H1 (cell line): Measurements from ENCODE around the gene OPCML. TPM values are rescaled to one million over a fixed set of nuclear protein-coding genes. Genes with fewer than 3 reads are reported as not detected.

Experiments
- CTCF ChIA-PET: fragments of 300-600 bp; sonication (Branson Sonifier 250); formaldehyde crosslinking; loops from one replicate; lab custom pipeline; 2021; ENCODE audit not compliant: partially characterized antibody; lab: Charles Lee
- POLR2A ChIA-PET: fragments of 300-600 bp; sonication (Branson Sonifier 250); formaldehyde crosslinking; loops from one replicate; lab custom pipeline; 2021; ENCODE audit warnings: inconsistent platforms; ENCODE audit not compliant: partially characterized antibody; lab: Charles Lee
- DNase-seq, 2 experiments: peaks; one replicate each; pipeline versions ENCODE4 v3.0.0 to v3.0.0-alpha.2; 2010 to 2022; ENCODE audit warnings: low spot score in 2 of 2, low read depth in 1 of 2, mixed read lengths in 1 of 2
- FAIRE-seq: peaks from 2 replicates; lab custom pipeline; 2011; peaks lifted over from hg19 to GRCh38; lab: Jason Lieb, UNC
- H2AFZ ChIP-seq: 2 replicates; pipeline ENCODE4 v1.8.1; 2012; ENCODE audit warnings: low read length, inconsistent platforms
- H2AK5ac ChIP-seq: 2 replicates; pipeline ENCODE4 v1.6.1; 2013; ENCODE audit warnings: low read depth, low read length
- H2BK120ac ChIP-seq: replicated peaks from 2 replicates; pipeline ENCODE3; 2013; ENCODE audit warnings: low read depth, low read length, inconsistent platforms
- H2BK12ac ChIP-seq: 2 replicates; pipeline ENCODE4 v1.6.1; 2013; ENCODE audit warnings: low read depth, low read length
- H2BK15ac ChIP-seq: 2 replicates; pipeline ENCODE4 v1.6.1; 2013; ENCODE audit warnings: low read length
- H2BK20ac ChIP-seq: 2 replicates; pipeline ENCODE4 v1.6.1; 2013; ENCODE audit warnings: low read length
- H2BK5ac ChIP-seq: 2 replicates; pipeline ENCODE4 v1.6.1; 2013; ENCODE audit warnings: low read depth, low read length
- H3K14ac ChIP-seq: 2 replicates; pipeline ENCODE4 v1.6.1; 2013; ENCODE audit warnings: inconsistent platforms; ENCODE audit not compliant: insufficient read length
- H3K18ac ChIP-seq: 2 replicates; pipeline ENCODE4 v1.6.1; 2013; ENCODE audit warnings: low read length; ENCODE audit errors: extremely low read depth
- H3K23ac ChIP-seq: 2 replicates; pipeline ENCODE4 v1.6.1; 2013; ENCODE audit warnings: inconsistent platforms; ENCODE audit not compliant: insufficient read length
- H3K23me2 ChIP-seq: 2 replicates; pipeline ENCODE4 v1.6.1; 2013; ENCODE audit warnings: low read depth, low read length
- H3K27ac ChIP-seq: 2 replicates; pipeline ENCODE4 v1.6.1; 2011; ENCODE audit warnings: low read depth, low read length, inconsistent platforms
- H3K27me3 ChIP-seq, 4 experiments: replicated peaks in 1 of 4; 1 replicate in 1 of 4; 2 replicates in 3 of 4; pipeline versions ENCODE4 v1.6.1 to v1.8.1; 2011 to 2013; ENCODE audit warnings: low read length in 3 of 4, mild to moderate bottlenecking in 3 of 4, inconsistent platforms in 2 of 4, mixed read lengths in 2 of 4, moderate library complexity in 1 of 4; ENCODE audit not compliant: control insufficient read depth in 3 of 4, insufficient read depth in 3 of 4; ENCODE audit errors: extremely low read depth in 1 of 4
- H3K36me3 ChIP-seq, 4 experiments: 2 replicates each; pipeline versions ENCODE4 v1.6.1 to v1.8.1; 2011 to 2013; ENCODE audit warnings: mild to moderate bottlenecking in 4 of 4, low read length in 3 of 4, moderate library complexity in 2 of 4, control low read depth in 1 of 4, inconsistent platforms in 1 of 4; ENCODE audit not compliant: insufficient read depth in 4 of 4, control insufficient read depth in 2 of 4
- H3K4ac ChIP-seq: replicated peaks from 2 replicates; pipeline ENCODE3; 2013; ENCODE audit warnings: low read length, low read depth, mixed read lengths, inconsistent platforms; ENCODE audit not compliant: insufficient read length
- H3K4me1 ChIP-seq, 4 experiments: replicated peaks in 1 of 4; 1 replicate in 1 of 4; 2 replicates in 3 of 4; pipeline versions ENCODE4 v1.6.1 to v1.8.1; 2011 to 2013; ENCODE audit warnings: low read length in 3 of 4, inconsistent platforms in 2 of 4, mixed read lengths in 1 of 4; ENCODE audit not compliant: insufficient read depth in 4 of 4, control insufficient read depth in 3 of 4
- H3K4me2 ChIP-seq, 2 experiments: 2 replicates each; pipeline versions ENCODE4 v1.6.1 to v1.8.1; 2011 to 2013; ENCODE audit warnings: low read depth in 2 of 2, low read length in 2 of 2, control low read depth in 1 of 2, inconsistent platforms in 1 of 2, mild to moderate bottlenecking in 1 of 2; ENCODE audit not compliant: insufficient read depth in 1 of 2
- H3K4me3 ChIP-seq, 4 experiments: fragments of 200-600, 300-600 bp in 1 of 4; sonication (generic), shearing (Covaris generic), sonication (Bioruptor Twin) in 1 of 4; 2 replicates each; pipeline versions ENCODE4 v1.5.1 to v1.8.1; 2011 to 2016; ENCODE audit warnings: low read length in 4 of 4, low read depth in 3 of 4, control low read depth in 2 of 4, inconsistent platforms in 2 of 4, mild to moderate bottlenecking in 2 of 4, mixed read lengths in 1 of 4, moderate library complexity in 1 of 4; ENCODE audit not compliant: insufficient read depth in 2 of 4; ENCODE audit errors: extremely low read depth in 1 of 4
- H3K56ac ChIP-seq: replicated peaks from 2 replicates; pipeline ENCODE3; 2013; ENCODE audit warnings: low read depth, mild to moderate bottlenecking, mixed read lengths, low read length, inconsistent platforms; ENCODE audit not compliant: insufficient read length
- H3K79me1 ChIP-seq: 2 replicates; pipeline ENCODE4 v1.6.1; 2013; ENCODE audit warnings: low read depth, low read length, control low read depth
- H3K79me2 ChIP-seq, 2 experiments: 2 replicates each; pipeline versions ENCODE4 v1.6.1 to v1.8.1; 2012 to 2013; ENCODE audit warnings: low read length in 2 of 2, mild to moderate bottlenecking in 2 of 2, inconsistent platforms in 1 of 2; ENCODE audit not compliant: insufficient read depth in 2 of 2, control insufficient read depth in 1 of 2
- H3K9ac ChIP-seq, 4 experiments: replicated peaks in 1 of 4; 1 replicate in 1 of 4; 2 replicates in 3 of 4; pipeline versions ENCODE4 v1.6.1 to v1.8.1; 2011 to 2013; ENCODE audit warnings: low read depth in 3 of 4, low read length in 3 of 4, control low read depth in 2 of 4, mild to moderate bottlenecking in 2 of 4, moderate library complexity in 2 of 4, inconsistent platforms in 1 of 4; ENCODE audit errors: extremely low read depth in 1 of 4
- H3K9me3 ChIP-seq, 2 experiments: 2 replicates each; pipeline versions ENCODE4 v1.6.1 to v1.8.1; 2012 to 2013; ENCODE audit warnings: mild to moderate bottlenecking in 2 of 2, moderate library complexity in 2 of 2, control low read depth in 1 of 2, inconsistent platforms in 1 of 2, low read depth in 1 of 2, low read length in 1 of 2, mixed read lengths in 1 of 2; ENCODE audit not compliant: insufficient read depth in 2 of 2
- H4K20me1 ChIP-seq, 2 experiments: replicated peaks in 1 of 2; 2 replicates each; pipeline versions ENCODE3 to v1.8.1; 2011 to 2013; ENCODE audit warnings: inconsistent platforms in 2 of 2, low read length in 2 of 2, mild to moderate bottlenecking in 1 of 2; ENCODE audit not compliant: insufficient read depth in 2 of 2, control insufficient read depth in 1 of 2
- H4K5ac ChIP-seq: 2 replicates; pipeline ENCODE4 v1.6.1; 2013; ENCODE audit warnings: low read length, low read depth, mixed read lengths, inconsistent platforms; ENCODE audit not compliant: insufficient read length
- H4K8ac ChIP-seq: 2 replicates; pipeline ENCODE4 v1.8.0; 2013; ENCODE audit warnings: mild to moderate bottlenecking, moderate library complexity, low read length, inconsistent platforms; ENCODE audit not compliant: insufficient read depth; ENCODE audit errors: extremely low read depth
- H4K91ac ChIP-seq: replicated peaks from 2 replicates; pipeline ENCODE3; 2013; ENCODE audit warnings: low read length, mixed read lengths, inconsistent platforms; ENCODE audit not compliant: insufficient read length
- CBX5 ChIP-seq: fragments of 300-800, 300-1000 bp; sonication (generic); IDR thresholded peaks from 2 replicates; pipeline ENCODE4 v1.7.1; 2016; ENCODE audit warnings: antibody characterized with exemption, low read length, low read depth
- CHD2 ChIP-seq: IDR thresholded peaks from 2 replicates; pipeline ENCODE4 v1.6.1; 2012; ENCODE audit warnings: low read length, improper control_type of control experiment
- CREB1 ChIP-seq: IDR thresholded peaks from 2 replicates; pipeline ENCODE4 v1.6.1; 2012; ENCODE audit warnings: inconsistent platforms
- NANOG ChIP-seq: IDR thresholded peaks from 2 replicates; pipeline ENCODE4 v1.6.1; 2011; ENCODE audit warnings: low read length, low read depth, mild to moderate bottlenecking, inconsistent platforms; ENCODE audit not compliant: insufficient read depth, poor library complexity, severe bottlenecking
- POLR2AphosphoS5 ChIP-seq: IDR thresholded peaks from 2 replicates; pipeline ENCODE4 v1.6.1; 2011; ENCODE audit warnings: low read depth, low read length
- POU5F1 ChIP-seq: IDR thresholded peaks from 2 replicates; pipeline ENCODE4 v1.6.1; 2011; ENCODE audit warnings: low read depth, mild to moderate bottlenecking, low read length, moderate library complexity
- TAF1 ChIP-seq: IDR thresholded peaks from 2 replicates; pipeline ENCODE4 v1.6.1; 2011; ENCODE audit warnings: mild to moderate bottlenecking, low read depth, low read length
- TBP ChIP-seq: IDR thresholded peaks from 2 replicates; pipeline ENCODE4 v1.6.1; 2011; ENCODE audit warnings: low read depth, low read length, improper control_type of control experiment
- WGBS, 2 experiments: shearing (Covaris generic) in 1 of 2; methylation state at CpG; one replicate each; pipeline versions ENCODE4 v1.1.6 to v1.1.7; 2013 to 2015; ENCODE audit warnings: low lambda C conversion rate in 2 of 2, mixed read lengths in 2 of 2, inconsistent platforms in 1 of 2, low coverage in 1 of 2, missing lambda C conversion rate in 1 of 2; ENCODE audit not compliant: insufficient replicate concordance in 2 of 2, insufficient coverage in 1 of 2, insufficient read length in 1 of 2; ENCODE audit errors: extremely low coverage in 1 of 2, missing lambda C conversion rate in 1 of 2; 5-methylcytosine and 5-hydroxymethylcytosine counted together
- polyA plus RNA-seq, 7 experiments: library from polyadenylated mRNA; depleted of rRNA in 3 of 7; stranded (reverse) in 5 of 7; unstranded in 2 of 7; fragments of >200 nt in 5 of 7; fragments of 200-250 nt in 2 of 7; gene quantifications; 1 replicate in 5 of 7; 2 replicates in 1 of 7; 4 replicates in 1 of 7; pipeline versions ENCODE4 v1.2.1 to v1.2.3, GENCODE V29; 2011 to 2013; ENCODE audit warnings: missing spikeins in 2 of 7, mixed read lengths in 2 of 7
- total RNA-seq: library from RNA; stranded (reverse); fragmentation: NEBNext Ultra II Directional; extraction: Animal tissue kit (Norgen Biotek cat#: 25700); gene quantifications from 2 replicates; pipeline ENCODE4 v1.2.1, GENCODE V29; 2021
- TF ChIP-seq, protein P1 (sequence below), 3 experiments: IDR thresholded peaks; 1 replicate in 2 of 3; 2 replicates in 1 of 3; pipeline versions ENCODE4 v1.5.1 to v1.6.1; 2011; ENCODE audit warnings: low read length in 3 of 3, mild to moderate bottlenecking in 3 of 3, inconsistent platforms in 2 of 3, low read depth in 1 of 3, moderate library complexity in 1 of 3; ENCODE audit not compliant: insufficient read depth in 1 of 3; ENCODE audit errors: control extremely low read depth in 1 of 3
- TF ChIP-seq, protein P2 (sequence below): IDR thresholded peaks from 2 replicates; pipeline ENCODE4 v1.6.1; 2012; ENCODE audit warnings: inconsistent platforms

The OPCML gene
- total and polyA plus RNA-seq, 2 of the 8 experiments (the other 6 are each of a cell fraction or from before 2014, with no cell fraction given) = 2.3 to 3.1 TPM

DNA sequence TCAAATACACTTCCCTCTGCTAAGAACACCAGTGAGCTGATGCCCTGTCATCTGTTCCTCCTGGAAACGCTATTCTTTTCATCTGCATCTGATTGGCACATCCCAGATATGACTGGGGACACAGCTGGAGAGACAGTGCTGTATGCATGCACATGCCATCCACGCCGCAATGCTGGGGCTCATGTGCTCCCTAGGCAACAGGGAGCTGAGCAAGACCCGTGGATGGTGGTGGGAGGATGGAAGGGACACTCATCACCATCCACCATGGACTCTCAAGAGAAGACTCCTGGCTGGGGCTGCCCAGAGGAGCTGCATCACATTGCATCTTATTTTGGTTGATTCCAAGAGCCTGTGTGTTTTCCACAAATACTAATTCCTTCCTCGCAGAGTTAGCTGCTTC, 534.9 kb downstream of the OPCML start:
- no peak overlapping the region for H2BK5ac ChIP-seq
- no peak overlapping the region for H4K91ac ChIP-seq
- no peaks in the 10 kb centered on the region for H3K79me1 ChIP-seq
- H2AFZ ChIP-seq = no peak overlapping the region
- DNase-seq (no peak), FAIRE-seq (no peak)
- H3K4ac ChIP-seq = no peak overlapping the region
- no peak overlapping the region for H2AK5ac ChIP-seq
- H4K8ac ChIP-seq = no peak overlapping the region
- no peak overlapping the region for H3K14ac ChIP-seq
- CTCF ChIA-PET = interaction anchor here (1.1 kb wide), 1 partner anchor 54 kb away, joined by 4 read pairs; no protein-coding TSS in a partner anchor
- H3K36me3 ChIP-seq = no peaks in the 10 kb centered on the region
- H4K20me1 ChIP-seq = no peaks in the 10 kb centered on the region
- no peaks in the 10 kb centered on the region for H3K9me3 ChIP-seq
- no peak overlapping the region for H3K18ac ChIP-seq
- POLR2A ChIA-PET = no interaction called here
- H3K56ac ChIP-seq = no peak overlapping the region
- no peak overlapping the region for H2BK12ac ChIP-seq
- WGBS, 2 experiments = 86% methylated on average over 5 of the region's 5 CpGs; no CpG with 5 or more reads in 1 of the 2 experiments
- peaks cover 2 to 9% (median 7%) of the 10 kb centered on the region in 4 experiments; a peak in 5 of 7 replicates for H3K4me1 ChIP-seq
- H2BK20ac ChIP-seq = no peak overlapping the region
- no peak overlapping the region for H4K5ac ChIP-seq
- H3K27ac ChIP-seq = no peak overlapping the region
- peaks cover 3% of the 10 kb centered on the region; the same call in 1 of the 2 replicates for H3K23me2 ChIP-seq
- H3K27me3 ChIP-seq = peaks cover 5 to 35% (median 29%) of the 10 kb centered on the region in 4 experiments
- no peak overlapping the region for H3K4me2 ChIP-seq
- no peak overlapping the region for H2BK15ac ChIP-seq
- no peak overlapping the region for H3K23ac ChIP-seq
- no peak for TF ChIP-seq CBX5
- TF ChIP-seq CREB1 = no peak
- TF ChIP-seq TBP = no peak
- TF ChIP-seq, protein P1, sequence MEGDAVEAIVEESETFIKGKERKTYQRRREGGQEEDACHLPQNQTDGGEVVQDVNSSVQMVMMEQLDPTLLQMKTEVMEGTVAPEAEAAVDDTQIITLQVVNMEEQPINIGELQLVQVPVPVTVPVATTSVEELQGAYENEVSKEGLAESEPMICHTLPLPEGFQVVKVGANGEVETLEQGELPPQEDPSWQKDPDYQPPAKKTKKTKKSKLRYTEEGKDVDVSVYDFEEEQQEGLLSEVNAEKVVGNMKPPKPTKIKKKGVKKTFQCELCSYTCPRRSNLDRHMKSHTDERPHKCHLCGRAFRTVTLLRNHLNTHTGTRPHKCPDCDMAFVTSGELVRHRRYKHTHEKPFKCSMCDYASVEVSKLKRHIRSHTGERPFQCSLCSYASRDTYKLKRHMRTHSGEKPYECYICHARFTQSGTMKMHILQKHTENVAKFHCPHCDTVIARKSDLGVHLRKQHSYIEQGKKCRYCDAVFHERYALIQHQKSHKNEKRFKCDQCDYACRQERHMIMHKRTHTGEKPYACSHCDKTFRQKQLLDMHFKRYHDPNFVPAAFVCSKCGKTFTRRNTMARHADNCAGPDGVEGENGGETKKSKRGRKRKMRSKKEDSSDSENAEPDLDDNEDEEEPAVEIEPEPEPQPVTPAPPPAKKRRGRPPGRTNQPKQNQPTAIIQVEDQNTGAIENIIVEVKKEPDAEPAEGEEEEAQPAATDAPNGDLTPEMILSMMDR (IDR thresholded peaks at IDR 0.05; ENCODE audit: control extremely low read depth in 1 of 3, insufficient read depth in 1 of 3, low read depth in 1 of 3, low read length in 3 of 3) = no peak
- TF ChIP-seq NANOG = no peak
- TF ChIP-seq CHD2 = no peak
- no peak for TF ChIP-seq POU5F1
- TF ChIP-seq, protein P2, sequence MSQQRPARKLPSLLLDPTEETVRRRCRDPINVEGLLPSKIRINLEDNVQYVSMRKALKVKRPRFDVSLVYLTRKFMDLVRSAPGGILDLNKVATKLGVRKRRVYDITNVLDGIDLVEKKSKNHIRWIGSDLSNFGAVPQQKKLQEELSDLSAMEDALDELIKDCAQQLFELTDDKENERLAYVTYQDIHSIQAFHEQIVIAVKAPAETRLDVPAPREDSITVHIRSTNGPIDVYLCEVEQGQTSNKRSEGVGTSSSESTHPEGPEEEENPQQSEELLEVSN = no peak
- TF ChIP-seq TAF1 = no peak
- no peak for TF ChIP-seq POLR2AphosphoS5
- TF ChIP-seq, all 59 proteins: peak for 0
- no peak overlapping the region for H3K4me3 ChIP-seq
- H3K79me2 ChIP-seq = no peaks in the 10 kb centered on the region
- H3K9ac ChIP-seq = no peak overlapping the region
- no peak overlapping the region for H2BK120ac ChIP-seq
